ENCODE results near the gene SLX9. TPM values are rescaled to one million over a fixed set of nuclear protein-coding genes. Genes with fewer than 3 reads are reported as not detected.

The SLX9 gene
- total RNA-seq, 4 donors from 2014 or later: 20.8 to 59.3 (median 27.6) TPM

- Histone ChIP-seq H3K27me3 (no peaks in the 10 kb centered on the region), H3K4me3 (no peak overlapping the region), H3K9me3 (no peaks in the 10 kb centered on the region), H3K36me3 (no peaks in the 10 kb centered on the region), H3K27ac (replicated peaks in 1 of 4) (peak overlapping the region; percentile 83 to 95 (median 92)), H3K4me1 (peaks cover 36 to 100% (median 87%) of the 10 kb centered on the region in 4 donors)
- TF ChIP-seq POLR2A (IDR thresholded peaks at IDR 0.05; ENCODE audit: low read depth) (no peak), CTCF (IDR thresholded peaks at IDR 0.05) (no peak), EP300 (IDR thresholded peaks at IDR 0.05) (no peak), POLR2AphosphoS5 (IDR thresholded peaks at IDR 0.05) (no peak)
- intact Hi-C loops (cut with DNase I): no loop called here
- DNase-seq (ENCODE audit: extremely low spot score): no peak
- 80% methylated on average over 3 of the region's 6 CpGs for WGBS
These were observed 56.7 kb downstream of the SLX9 start for GRCh38 chr21:44996501-44996921.

- Histone ChIP-seq H3K9me3 (no peaks in the 10 kb centered on the region), H3K4me1 (peaks cover 36 to 99% (median 87%) of the 10 kb centered on the region in 4 donors), H3K36me3 (no peaks in the 10 kb centered on the region), H3K27ac (replicated peaks in 1 of 4) (peak overlapping the region in 1 of 4 donors; percentile 95), H3K27me3 (no peaks in the 10 kb centered on the region), H3K4me3 (no peak overlapping the region)
- intact Hi-C loops (cut with DNase I): no loop called here
- no peak for TF ChIP-seq EP300 (IDR thresholded peaks at IDR 0.05)
- no peak for TF ChIP-seq POLR2AphosphoS5 (IDR thresholded peaks at IDR 0.05)
- no peak for TF ChIP-seq CTCF (IDR thresholded peaks at IDR 0.05)
- no peak for TF ChIP-seq POLR2A (IDR thresholded peaks at IDR 0.05; ENCODE audit: low read depth)
- DNase-seq (ENCODE audit: extremely low spot score): no peak
- WGBS: 89% methylated on average over 13 of the region's 36 CpGs
These were observed 57.4 kb downstream of the SLX9 start for GRCh38 chr21:44996983-44997936.

GRCh38 chr21:44998086-44998620 lies 58.3 kb downstream of the SLX9 start:
- H3K27me3 ChIP-seq: no peaks in the 10 kb centered on the region
- no peaks in the 10 kb centered on the region for H3K36me3 ChIP-seq
- 92% methylated on average over 4 of the region's 10 CpGs for WGBS
- peaks cover 35 to 99% (median 87%) of the 10 kb centered on the region in 4 donors for H3K4me1 ChIP-seq
- TF ChIP-seq POLR2AphosphoS5 (IDR thresholded peaks at IDR 0.05) (no peak), POLR2A (IDR thresholded peaks at IDR 0.05; ENCODE audit: low read depth) (no peak), EP300 (IDR thresholded peaks at IDR 0.05) (no peak), CTCF (IDR thresholded peaks at IDR 0.05) (no peak)
- peak overlapping the region in 1 of 4 donors; percentile 95 for H3K27ac ChIP-seq (replicated peaks in 1 of 4)
- no peak overlapping the region for H3K4me3 ChIP-seq
- H3K9me3 ChIP-seq: no peaks in the 10 kb centered on the region
- no peak for DNase-seq (ENCODE audit: extremely low spot score)
- intact Hi-C loops (cut with DNase I): no loop called here

- DNase-seq (ENCODE audit: extremely low spot score): no peak
- TF ChIP-seq POLR2AphosphoS5 (IDR thresholded peaks at IDR 0.05): no peak
- no peaks in the 10 kb centered on the region for H3K9me3 ChIP-seq
- intact Hi-C loops (cut with DNase I): no loop called here
- H3K27ac ChIP-seq (replicated peaks in 1 of 4): peak overlapping the region in 1 of 4 donors; percentile 15
- 85% methylated on average over 14 of the region's 32 CpGs for WGBS
- no peaks in the 10 kb centered on the region for H3K27me3 ChIP-seq
- H3K4me1 ChIP-seq: peaks cover 32 to 99% (median 87%) of the 10 kb centered on the region in 4 donors
- no peaks in the 10 kb centered on the region for H3K36me3 ChIP-seq
- H3K4me3 ChIP-seq: no peak overlapping the region
These were observed 59.0 kb downstream of the SLX9 start for GRCh38 chr21:44998621-44999427.

Measured in esophagus muscularis mucosa (tissue), 4 donors.